Nephron (organoid): ENCODE data around the gene NCKIPSD.

ENCODE experiments used
- H3K27ac Mint-ChIP-seq, 3 experiments: 2 replicates each; pipeline ENCODE4 v1.8.0; 2020; ENCODE audit warnings: mixed read lengths in 3 of 3, mild to moderate bottlenecking in 2 of 3, moderate library complexity in 1 of 3
- H3K27me3 Mint-ChIP-seq: 2 replicates; pipeline ENCODE4 v1.8.0; 2021; ENCODE audit warnings: low read depth, mild to moderate bottlenecking, moderate library complexity, mixed read lengths
- H3K36me3 Mint-ChIP-seq: 2 replicates; pipeline ENCODE4 v1.8.0; 2020; ENCODE audit warnings: low read depth, mixed read lengths
- H3K4me1 Mint-ChIP-seq: 2 replicates; pipeline ENCODE4 v1.8.0; 2020; ENCODE audit warnings: mixed read lengths
- H3K4me3 Mint-ChIP-seq, 3 experiments: 2 replicates each; pipeline ENCODE4 v1.8.0; 2020; ENCODE audit warnings: mild to moderate bottlenecking in 3 of 3, mixed read lengths in 3 of 3, moderate library complexity in 2 of 3
- H3K9me3 Mint-ChIP-seq: 2 replicates; pipeline ENCODE4 v1.8.0; 2020; ENCODE audit warnings: mixed read lengths
- TF ChIP-seq, protein P1 (sequence below), 3 experiments: fragments of 200-600 bp; sonication (generic); IDR thresholded peaks; one replicate each; pipeline ENCODE4 v1.5.0; 2021; ENCODE audit warnings: antibody characterized with exemption in 3 of 3; ENCODE audit not compliant: unreplicated experiment in 3 of 3

Gene NCKIPSD

GRCh38 chr3:48681974-48682610 is 3.6 kb downstream of the NCKIPSD start:
- H3K27me3 Mint-ChIP-seq: no peaks in the 10 kb centered on the region
- H3K4me3 Mint-ChIP-seq: peak overlapping the region in 1 of 3 experiments; percentile 91
- H3K9me3 Mint-ChIP-seq: no peaks in the 10 kb centered on the region
- TF ChIP-seq, protein P1, sequence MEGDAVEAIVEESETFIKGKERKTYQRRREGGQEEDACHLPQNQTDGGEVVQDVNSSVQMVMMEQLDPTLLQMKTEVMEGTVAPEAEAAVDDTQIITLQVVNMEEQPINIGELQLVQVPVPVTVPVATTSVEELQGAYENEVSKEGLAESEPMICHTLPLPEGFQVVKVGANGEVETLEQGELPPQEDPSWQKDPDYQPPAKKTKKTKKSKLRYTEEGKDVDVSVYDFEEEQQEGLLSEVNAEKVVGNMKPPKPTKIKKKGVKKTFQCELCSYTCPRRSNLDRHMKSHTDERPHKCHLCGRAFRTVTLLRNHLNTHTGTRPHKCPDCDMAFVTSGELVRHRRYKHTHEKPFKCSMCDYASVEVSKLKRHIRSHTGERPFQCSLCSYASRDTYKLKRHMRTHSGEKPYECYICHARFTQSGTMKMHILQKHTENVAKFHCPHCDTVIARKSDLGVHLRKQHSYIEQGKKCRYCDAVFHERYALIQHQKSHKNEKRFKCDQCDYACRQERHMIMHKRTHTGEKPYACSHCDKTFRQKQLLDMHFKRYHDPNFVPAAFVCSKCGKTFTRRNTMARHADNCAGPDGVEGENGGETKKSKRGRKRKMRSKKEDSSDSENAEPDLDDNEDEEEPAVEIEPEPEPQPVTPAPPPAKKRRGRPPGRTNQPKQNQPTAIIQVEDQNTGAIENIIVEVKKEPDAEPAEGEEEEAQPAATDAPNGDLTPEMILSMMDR (IDR thresholded peaks at IDR 0.05; ENCODE audit: unreplicated experiment in 3 of 3): no peak
- H3K36me3 Mint-ChIP-seq: peaks cover 29% of the 10 kb centered on the region
- H3K27ac Mint-ChIP-seq: no peak overlapping the region
- H3K4me1 Mint-ChIP-seq: peaks cover 35% of the 10 kb centered on the region

DNA sequence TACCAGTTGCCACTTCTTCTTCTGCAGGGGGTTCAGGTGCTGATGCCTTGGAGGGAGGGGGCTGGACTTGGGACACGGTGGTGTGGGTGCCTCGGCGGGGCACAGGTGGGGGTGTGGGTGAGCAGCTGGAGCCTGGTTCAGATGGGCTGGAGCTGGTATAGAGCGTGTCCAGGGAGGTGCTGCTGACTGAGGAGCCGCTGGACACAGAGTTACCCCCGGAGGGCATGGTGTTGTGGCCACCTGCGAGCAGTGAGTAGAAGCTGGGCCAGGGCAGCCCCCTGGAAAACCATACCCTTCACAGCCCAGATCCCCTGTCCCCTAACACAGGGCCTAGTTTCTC is 4.2 kb downstream of the NCKIPSD start:
- TF ChIP-seq, protein P1 (IDR thresholded peaks at IDR 0.05; ENCODE audit: unreplicated experiment in 3 of 3): no peak
- Mint-ChIP-seq H3K4me3 (no peak overlapping the region), H3K36me3 (peaks cover 29% of the 10 kb centered on the region), H3K27ac (no peak overlapping the region), H3K4me1 (peaks cover 32% of the 10 kb centered on the region), H3K27me3 (no peaks in the 10 kb centered on the region), H3K9me3 (no peaks in the 10 kb centered on the region)

- Mint-ChIP-seq H3K36me3 (peaks cover 34% of the 10 kb centered on the region), H3K4me1 (peaks cover 26% of the 10 kb centered on the region), H3K9me3 (no peaks in the 10 kb centered on the region), H3K27me3 (no peaks in the 10 kb centered on the region), H3K27ac (no peak overlapping the region), H3K4me3 (peak overlapping the region in 1 of 3 experiments; percentile 1)
- TF ChIP-seq, protein P1 (IDR thresholded peaks at IDR 0.05; ENCODE audit: unreplicated experiment in 3 of 3): no peak
These were observed 4.7 kb downstream of the NCKIPSD start for GRCh38 chr3:48680811-48681540.

DNA sequence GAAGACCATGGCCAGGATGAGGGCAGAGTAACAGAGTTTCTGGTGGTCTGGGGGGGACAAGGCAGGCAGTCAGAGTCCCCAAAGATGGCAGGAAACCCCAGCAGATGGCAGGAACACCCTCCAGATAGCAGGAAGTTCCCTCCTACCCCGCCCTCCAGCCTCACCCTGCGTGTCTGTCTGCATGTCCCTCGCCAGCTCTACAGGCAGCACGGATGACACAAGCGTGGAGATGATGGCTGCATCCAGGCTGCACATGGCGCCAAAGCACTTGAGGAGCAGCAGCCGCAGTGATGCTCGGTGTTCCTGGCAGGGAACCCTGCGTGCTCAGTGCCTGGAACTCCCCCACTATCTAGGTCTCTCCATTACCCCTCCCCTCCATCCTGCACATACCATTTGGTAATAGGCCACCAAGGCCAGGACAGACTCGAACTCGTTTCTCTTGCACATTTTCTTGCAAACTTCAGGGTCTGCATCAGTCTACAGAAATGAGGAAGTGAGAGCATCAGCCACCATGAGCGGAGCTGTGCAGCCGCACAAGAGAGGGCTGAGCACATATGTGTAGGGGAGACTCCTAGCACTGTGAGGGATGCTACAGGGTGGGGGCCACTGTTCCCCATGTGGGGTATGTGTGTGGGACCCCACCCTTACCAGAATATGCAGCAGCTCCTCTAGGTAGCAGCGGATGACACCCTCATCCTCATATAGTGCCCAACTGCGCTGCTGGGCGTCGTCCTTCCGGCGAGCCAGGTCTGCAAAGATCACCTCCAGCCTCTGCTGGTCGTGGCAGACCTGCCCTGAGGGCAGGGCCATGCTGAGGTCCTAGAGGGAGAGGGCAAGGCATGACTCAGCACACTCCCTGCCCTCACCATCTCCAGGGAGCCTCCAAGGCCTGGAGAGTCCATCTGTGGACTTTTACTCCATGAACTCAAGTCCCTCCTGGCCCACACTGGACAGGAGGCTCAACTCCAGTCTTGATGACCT is 6.0 kb downstream of the NCKIPSD start:
- Mint-ChIP-seq H3K4me3 (no peak overlapping the region), H3K27me3 (no peaks in the 10 kb centered on the region), H3K36me3 (peaks cover 41% of the 10 kb centered on the region), H3K9me3 (no peaks in the 10 kb centered on the region), H3K4me1 (peaks cover 19% of the 10 kb centered on the region), H3K27ac (no peak overlapping the region)
- TF ChIP-seq, protein P1 (IDR thresholded peaks at IDR 0.05; ENCODE audit: unreplicated experiment in 3 of 3): no peak

GRCh38 chr3:48678566-48679380 is 6.9 kb downstream of the NCKIPSD start:
- H3K36me3 Mint-ChIP-seq: peaks cover 41% of the 10 kb centered on the region
- H3K27me3 Mint-ChIP-seq: no peaks in the 10 kb centered on the region
- no peaks in the 10 kb centered on the region for H3K9me3 Mint-ChIP-seq
- H3K27ac Mint-ChIP-seq: no peak overlapping the region
- no peak overlapping the region for H3K4me3 Mint-ChIP-seq
- peaks cover 11% of the 10 kb centered on the region for H3K4me1 Mint-ChIP-seq
- TF ChIP-seq, protein P1 (IDR thresholded peaks at IDR 0.05; ENCODE audit: unreplicated experiment in 3 of 3): no peak
